Measurements from ENCODE around the gene ATRNL1.

Gene ATRNL1

DNA sequence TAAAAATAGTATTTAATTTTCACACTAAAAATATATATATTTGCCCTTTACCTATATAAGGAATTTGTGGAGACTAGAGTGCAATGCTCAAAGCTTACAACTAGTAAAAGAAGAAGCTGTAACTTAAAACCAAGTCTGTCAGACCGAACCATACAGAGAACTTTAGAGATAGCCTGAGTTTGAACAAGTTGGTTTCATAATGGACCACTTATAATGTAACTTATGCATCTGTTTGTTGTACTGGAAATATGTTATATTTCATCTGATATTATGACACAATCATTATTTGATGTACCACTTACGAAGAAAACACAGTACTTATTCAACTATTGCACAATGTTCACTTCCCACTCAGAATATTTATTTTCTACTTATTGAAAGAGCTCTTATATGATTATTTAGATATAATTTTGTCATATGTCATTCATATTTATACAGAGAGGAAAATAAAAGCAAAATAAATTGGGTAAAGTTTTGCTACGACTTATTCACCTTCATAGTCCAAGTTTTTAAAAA, 462.8 kb downstream of the ATRNL1 start:
- no peak overlapping the region for H3K4me3 ChIP-seq (replicated peaks; ENCODE audit: low read depth, low read length)
- no peaks in the 10 kb centered on the region for H3K36me3 ChIP-seq (ENCODE audit: control insufficient read depth, insufficient read depth, low read length)
- TF ChIP-seq CTCF (IDR thresholded peaks at IDR 0.05; ENCODE audit: insufficient read depth, low read length, poor library complexity, severe bottlenecking) = no peak
- no peaks in the 10 kb centered on the region for H3K27me3 ChIP-seq (replicated peaks; ENCODE audit: control insufficient read depth, insufficient read depth, low read length)
- no peak for DNase-seq (ENCODE audit: extremely low read depth, insufficient read length)

- no peaks in the 10 kb centered on the region for H3K27me3 ChIP-seq (replicated peaks; ENCODE audit: control insufficient read depth, insufficient read depth, low read length)
- H3K36me3 ChIP-seq (ENCODE audit: control insufficient read depth, insufficient read depth, low read length) = no peaks in the 10 kb centered on the region
- no peak for DNase-seq (ENCODE audit: extremely low read depth, insufficient read length)
- no peak for TF ChIP-seq CTCF (IDR thresholded peaks at IDR 0.05; ENCODE audit: insufficient read depth, low read length, poor library complexity, severe bottlenecking)
- H3K4me3 ChIP-seq (replicated peaks; ENCODE audit: low read depth, low read length) = no peak overlapping the region
Measured at GRCh38 chr10:115558252-115558651, 465.1 kb downstream of the ATRNL1 start.

DNA sequence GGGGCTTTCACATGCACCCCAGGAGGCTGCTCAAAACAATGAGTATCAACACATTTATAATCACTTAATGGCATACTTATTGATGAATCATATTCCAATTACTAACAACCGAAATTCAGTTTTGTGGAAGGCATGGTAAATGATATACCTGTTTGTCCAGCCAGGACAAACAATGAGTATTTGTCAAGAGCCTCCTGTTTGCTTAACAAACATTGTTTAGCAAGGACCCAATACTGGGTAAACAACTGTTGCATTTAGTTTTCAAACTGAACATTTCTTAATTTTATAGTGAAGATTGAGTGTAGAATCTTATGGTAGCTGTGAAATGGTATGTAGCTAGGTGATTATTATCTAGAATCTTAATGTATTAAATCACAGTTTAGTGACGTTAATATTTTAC, 473.7 kb downstream of the ATRNL1 start:
- no peaks in the 10 kb centered on the region for H3K27me3 ChIP-seq (replicated peaks; ENCODE audit: control insufficient read depth, insufficient read depth, low read length)
- TF ChIP-seq CTCF (IDR thresholded peaks at IDR 0.05; ENCODE audit: insufficient read depth, low read length, poor library complexity, severe bottlenecking) = no peak
- no peak for DNase-seq (ENCODE audit: extremely low read depth, insufficient read length)
- H3K36me3 ChIP-seq (ENCODE audit: control insufficient read depth, insufficient read depth, low read length) = no peaks in the 10 kb centered on the region
- H3K4me3 ChIP-seq (replicated peaks; ENCODE audit: low read depth, low read length) = no peak overlapping the region

GRCh38 chr10:115572740-115573455, 479.7 kb downstream of the ATRNL1 start:
- peak; percentile 54 for TF ChIP-seq CTCF (IDR thresholded peaks at IDR 0.05; ENCODE audit: insufficient read depth, low read length, poor library complexity, severe bottlenecking)
- Histone ChIP-seq H3K4me3 (replicated peaks; ENCODE audit: low read depth, low read length) (no peak overlapping the region), H3K27me3 (replicated peaks; ENCODE audit: control insufficient read depth, insufficient read depth, low read length) (no peaks in the 10 kb centered on the region), H3K36me3 (ENCODE audit: control insufficient read depth, insufficient read depth, low read length) (no peaks in the 10 kb centered on the region)
- no peak for DNase-seq (ENCODE audit: extremely low read depth, insufficient read length)

DNA sequence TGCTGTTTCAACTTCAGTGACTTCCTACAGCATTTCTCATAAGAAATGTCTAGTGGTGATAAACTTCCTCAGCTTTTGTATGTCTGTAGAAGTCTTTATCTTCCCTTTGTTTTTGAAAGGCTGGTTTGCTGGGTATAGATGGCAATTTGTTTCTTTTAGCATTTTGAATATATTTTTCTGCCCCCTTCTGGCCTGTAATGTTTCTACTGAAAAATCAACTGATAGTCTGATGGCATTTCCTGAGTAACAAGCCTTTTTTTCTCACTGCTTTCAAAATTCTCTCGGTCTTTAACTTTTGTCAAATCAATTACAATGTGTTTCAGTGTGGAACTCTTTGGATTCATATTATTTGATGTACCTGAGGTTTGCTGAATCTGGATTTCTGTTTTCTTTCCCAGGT, 487.1 kb downstream of the ATRNL1 start:
- H3K27me3 ChIP-seq (replicated peaks; ENCODE audit: control insufficient read depth, insufficient read depth, low read length) = no peaks in the 10 kb centered on the region
- no peak overlapping the region for H3K4me3 ChIP-seq (replicated peaks; ENCODE audit: low read depth, low read length)
- no peak for TF ChIP-seq CTCF (IDR thresholded peaks at IDR 0.05; ENCODE audit: insufficient read depth, low read length, poor library complexity, severe bottlenecking)
- no peak for DNase-seq (ENCODE audit: extremely low read depth, insufficient read length)
- H3K36me3 ChIP-seq (ENCODE audit: control insufficient read depth, insufficient read depth, low read length) = no peaks in the 10 kb centered on the region
